Ascending aorta (tissue), 2 donors: ENCODE data around the gene ABHD2. TPM values are rescaled to one million over a fixed set of nuclear protein-coding genes. Genes with fewer than 3 reads are reported as not detected.
"Not testable (repeated sequence)": the region's sequence is repeated elsewhere in the genome, so short reads cannot be mapped to it uniquely, and the experiment has no call there.

ENCODE experiments used
- DNase-seq, 2 donors: peaks; one replicate each; pipeline ENCODE4 v3.0.0-alpha.2; 2019; ENCODE audit warnings: low spot score in 2 of 2
- H3K27ac ChIP-seq, 2 donors: fragments of 200-600 bp; sonication (generic); one replicate each; pipeline ENCODE4 v1.5.1; 2016 to 2017; ENCODE audit warnings: mild to moderate bottlenecking in 1 of 2
- H3K27me3 ChIP-seq: fragments of 200-600 bp; sonication (generic); one replicate; pipeline ENCODE4 v1.5.1; 2017
- H3K36me3 ChIP-seq, 2 donors: fragments of 200-600 bp; sonication (generic); one replicate each; pipeline ENCODE4 v1.5.1; 2016
- H3K4me1 ChIP-seq, 2 donors: fragments of 200-600 bp; sonication (generic); one replicate each; pipeline ENCODE4 v1.5.1; 2016 to 2017; ENCODE audit warnings: mild to moderate bottlenecking in 1 of 2
- H3K4me3 ChIP-seq, 2 donors: fragments of 200-600 bp; sonication (generic); one replicate each; pipeline ENCODE4 v1.5.1; 2016 to 2017; ENCODE audit warnings: mild to moderate bottlenecking in 1 of 2
- H3K9me3 ChIP-seq, 2 donors: fragments of 200-600 bp; sonication (generic); one replicate each; pipeline ENCODE4 v1.5.1; 2016
- CTCF ChIP-seq, 3 experiments: fragments of 200-600 bp in 2 of 3; fragments of 450-650 bp in 1 of 3; sonication (generic) in 2 of 3; IDR thresholded peaks; one replicate each; pipeline ENCODE4 v1.5.1; 2016 to 2019; ENCODE audit warnings: antibody characterized with exemption in 3 of 3, mild to moderate bottlenecking in 1 of 3, moderate library complexity in 1 of 3
- intact Hi-C: fragments of 100-400 bp; cut with DNase I; formaldehyde crosslinking; loops from one replicate; pipeline ENCODE4 v1.15.1; 2023
- total RNA-seq: library from RNA; depleted of rRNA; stranded (reverse); fragments of >200 nt; gene quantifications from one replicate; pipeline ENCODE4 v1.1.0, GENCODE V29; 2016

The ABHD2 gene
- total RNA-seq, 1 donor from 2014 or later, result 228 TPM

- Histone ChIP-seq H3K4me1 (no peaks in the 10 kb centered on the region), H3K27me3 (no peaks in the 10 kb centered on the region), H3K27ac (no peak overlapping the region), H3K4me3 (no peak overlapping the region), H3K9me3 (no peaks in the 10 kb centered on the region), H3K36me3 (peaks cover 0 to 5% of the 10 kb centered on the region in 2 donors)
- DNase-seq, result no peak
- intact Hi-C loops, result no loop called here
- no peak for TF ChIP-seq CTCF (IDR thresholded peaks at IDR 0.05)
These were observed 10.5 kb upstream of the ABHD2 start for GRCh38 chr15:89077750-89078149.

- no peak for DNase-seq
These were observed 9.1 kb upstream of the ABHD2 start for GRCh38 chr15:89078851-89079810.

GRCh38 chr15:89081878-89082277 lies 6.4 kb upstream of the ABHD2 start:
- no peak for TF ChIP-seq CTCF (IDR thresholded peaks at IDR 0.05)
- no peak for DNase-seq
- Histone ChIP-seq H3K4me1 (peaks cover 0 to under 1% of the 10 kb centered on the region in 2 donors), H3K9me3 (no peaks in the 10 kb centered on the region), H3K4me3 (no peak overlapping the region), H3K27ac (no peak overlapping the region), H3K27me3 (no peaks in the 10 kb centered on the region), H3K36me3 (no peaks in the 10 kb centered on the region)
- intact Hi-C loops, result no loop called here

More at GRCh38 chr15:89078851-89079810, 9.1 kb upstream of the ABHD2 start:
- TF ChIP-seq CTCF (IDR thresholded peaks at IDR 0.05), result no peak
- Histone ChIP-seq H3K27me3 (no peaks in the 10 kb centered on the region), H3K9me3 (no peaks in the 10 kb centered on the region), H3K27ac (no peak overlapping the region), H3K36me3 (peaks cover 0 to 5% of the 10 kb centered on the region in 2 donors), H3K4me3 (no peak overlapping the region), H3K4me1 (no peaks in the 10 kb centered on the region)
- intact Hi-C loops, result no loop called here

- H3K9me3 ChIP-seq, result no peaks in the 10 kb centered on the region
- TF ChIP-seq CTCF (IDR thresholded peaks at IDR 0.05), result no peak
- no peaks in the 10 kb centered on the region for H3K27me3 ChIP-seq
- peaks cover 0 to 8% of the 10 kb centered on the region in 2 donors for H3K4me1 ChIP-seq
- no peak overlapping the region for H3K4me3 ChIP-seq
- no peak overlapping the region for H3K27ac ChIP-seq
- intact Hi-C loops, result no loop called here
- H3K36me3 ChIP-seq, result no peaks in the 10 kb centered on the region
- no peak for DNase-seq
These were observed 5.0 kb upstream of the ABHD2 start for GRCh38 chr15:89083246-89083645.

GRCh38 chr15:89085289-89085926 lies 2.8 kb upstream of the ABHD2 start:
- H3K27me3 ChIP-seq, result no peaks in the 10 kb centered on the region
- intact Hi-C loops, result loop anchor here (5.0 kb wide), 1 partner anchor 68 kb away; no protein-coding TSS in a partner anchor
- TF ChIP-seq CTCF (IDR thresholded peaks at IDR 0.05), result no peak
- H3K4me3 ChIP-seq, result no peak overlapping the region
- H3K9me3 ChIP-seq, result no peaks in the 10 kb centered on the region
- H3K36me3 ChIP-seq, result no peaks in the 10 kb centered on the region
- peak overlapping the region in 1 of 2 donors; percentile 98 for H3K27ac ChIP-seq
- no peak for DNase-seq
- H3K4me1 ChIP-seq, result peaks cover 3 to 16% of the 10 kb centered on the region in 2 donors

GRCh38 chr15:89085933-89086332 lies 2.3 kb upstream of the ABHD2 start:
- intact Hi-C loops, result loop anchor here (2.0 to 5.0 kb wide), 3 partner anchors 29 to 69 kb away; no protein-coding TSS in a partner anchor
- not testable (repeated sequence) for H3K9me3 ChIP-seq, H3K36me3 ChIP-seq, DNase-seq, H3K4me3 ChIP-seq, H3K27me3 ChIP-seq
- H3K4me1 ChIP-seq, result peaks cover 3 to 16% of the 10 kb centered on the region in 2 donors
- H3K27ac ChIP-seq, result peak overlapping the region in 1 of 2 donors; percentile 98

GRCh38 chr15:89086390-89086789 lies 1.9 kb upstream of the ABHD2 start:
- H3K9me3 ChIP-seq, DNase-seq: not testable (repeated sequence)
- peak overlapping the region; percentile 96 to 98 for H3K27ac ChIP-seq

More at GRCh38 chr15:89086390-89086789, 1.9 kb upstream of the ABHD2 start:
- not testable (repeated sequence) for H3K4me3 ChIP-seq, H3K36me3 ChIP-seq, H3K27me3 ChIP-seq
- intact Hi-C loops, result loop anchor here (2.0 to 5.0 kb wide), 3 partner anchors 30 to 69 kb away; no protein-coding TSS in a partner anchor
- peaks cover 3 to 16% of the 10 kb centered on the region in 2 donors for H3K4me1 ChIP-seq
